CD14-positive monocyte (primary cell): Measurements from ENCODE around the gene C3orf33. TPM values are rescaled to one million over a fixed set of nuclear protein-coding genes. Genes with fewer than 3 reads are reported as not detected.

Experiments used
- DNase-seq, 3 donors: peaks; one replicate each; pipeline ENCODE4 v3.0.0-alpha.2; 2011 to 2022
- H2AFZ ChIP-seq: 2 replicates; pipeline ENCODE4 v1.6.0; 2012; ENCODE audit warnings: mild to moderate bottlenecking, low read depth, low read length, inconsistent platforms; ENCODE audit not compliant: insufficient read depth, poor library complexity, severe bottlenecking
- H3K27ac ChIP-seq, 2 donors: 1 replicate in 1 of 2; 2 replicates in 1 of 2; pipeline ENCODE4 v1.5.1; 2012 to 2013; ENCODE audit warnings: low read length in 2 of 2, control low read depth in 1 of 2, inconsistent platforms in 1 of 2, low read depth in 1 of 2, mild to moderate bottlenecking in 1 of 2
- H3K27me3 ChIP-seq, 2 donors: one replicate each; pipeline versions ENCODE4 v1.6.0 to v1.6.1; 2011 to 2013; ENCODE audit warnings: low read length in 2 of 2; ENCODE audit not compliant: control insufficient read depth in 2 of 2, insufficient read depth in 2 of 2
- H3K36me3 ChIP-seq, 2 donors: replicated peaks in 1 of 2; 1 replicate in 1 of 2; 2 replicates in 1 of 2; pipeline versions ENCODE4 v1.5.1 to v1.6.1; 2012 to 2013; ENCODE audit warnings: low read length in 2 of 2, control low read depth in 1 of 2, inconsistent platforms in 1 of 2, mild to moderate bottlenecking in 1 of 2; ENCODE audit not compliant: insufficient read depth in 2 of 2, control insufficient read depth in 1 of 2
- H3K4me1 ChIP-seq, 2 donors: 1 replicate in 1 of 2; 2 replicates in 1 of 2; pipeline versions ENCODE4 v1.5.1 to v1.6.1; 2012 to 2013; ENCODE audit warnings: low read length in 2 of 2, control low read depth in 1 of 2, inconsistent platforms in 1 of 2, mild to moderate bottlenecking in 1 of 2, moderate library complexity in 1 of 2; ENCODE audit not compliant: insufficient read depth in 2 of 2, control insufficient read depth in 1 of 2
- H3K4me2 ChIP-seq: replicated peaks from 2 replicates; pipeline ENCODE3; 2012; ENCODE audit warnings: low read length, moderate library complexity, mild to moderate bottlenecking; ENCODE audit not compliant: poor library complexity, severe bottlenecking; ENCODE audit errors: extremely low read depth
- H3K4me3 ChIP-seq, 3 experiments: fragments of 200-600 bp in 1 of 3; sonication (generic) in 1 of 3; replicated peaks in 1 of 3; 1 replicate in 2 of 3; 2 replicates in 1 of 3; pipeline ENCODE4 v1.5.1; 2011 to 2013; ENCODE audit warnings: low read length in 3 of 3, mild to moderate bottlenecking in 3 of 3, control low read depth in 2 of 3, low read depth in 2 of 3, inconsistent platforms in 1 of 3, moderate library complexity in 1 of 3
- H3K79me2 ChIP-seq: 2 replicates; pipeline ENCODE4 v1.6.0; 2012; ENCODE audit warnings: mild to moderate bottlenecking, control low read depth, inconsistent platforms, low read length, moderate library complexity; ENCODE audit not compliant: insufficient read depth
- H3K9ac ChIP-seq: 2 replicates; pipeline ENCODE4 v1.6.0; 2017; ENCODE audit warnings: low read length, mild to moderate bottlenecking; ENCODE audit not compliant: insufficient read depth, poor library complexity, severe bottlenecking
- H3K9me3 ChIP-seq, 2 donors: replicated peaks in 1 of 2; 1 replicate in 1 of 2; 2 replicates in 1 of 2; pipeline versions ENCODE4 v1.5.1 to v1.6.1; 2012 to 2013; ENCODE audit warnings: low read length in 2 of 2, control low read depth in 1 of 2; ENCODE audit not compliant: control insufficient read depth in 1 of 2, insufficient read depth in 1 of 2
- H4K20me1 ChIP-seq: 2 replicates; pipeline ENCODE4 v1.6.0; 2012; ENCODE audit warnings: mild to moderate bottlenecking, low read length, control low read depth, moderate library complexity; ENCODE audit not compliant: insufficient read depth
- H3K27ac Mint-ChIP-seq, 7 donors: one replicate each; pipeline ENCODE4 v1.8.0; 2020; ENCODE audit warnings: mild to moderate bottlenecking in 7 of 7, mixed read lengths in 7 of 7, moderate library complexity in 6 of 7, inconsistent platforms in 2 of 7
- H3K27me3 Mint-ChIP-seq, 3 donors: one replicate each; pipeline ENCODE4 v1.8.0; 2021 to 2022; ENCODE audit warnings: low read depth in 3 of 3, mild to moderate bottlenecking in 3 of 3, mixed read lengths in 3 of 3, moderate library complexity in 3 of 3, inconsistent platforms in 1 of 3
- H3K36me3 Mint-ChIP-seq, 2 donors: one replicate each; pipeline ENCODE4 v1.8.0; 2020; ENCODE audit warnings: mixed read lengths in 2 of 2, inconsistent platforms in 1 of 2, mild to moderate bottlenecking in 1 of 2
- H3K4me1 Mint-ChIP-seq: one replicate; pipeline ENCODE4 v1.8.0; 2020; ENCODE audit warnings: mild to moderate bottlenecking, mixed read lengths
- H3K4me3 Mint-ChIP-seq, 2 donors: one replicate each; pipeline ENCODE4 v1.8.0; 2020; ENCODE audit warnings: mild to moderate bottlenecking in 2 of 2, mixed read lengths in 2 of 2, moderate library complexity in 1 of 2
- H3K9me3 Mint-ChIP-seq, 7 donors: one replicate each; pipeline ENCODE4 v1.8.0; 2020 to 2022; ENCODE audit warnings: mixed read lengths in 7 of 7, mild to moderate bottlenecking in 6 of 7, moderate library complexity in 6 of 7, inconsistent platforms in 2 of 7
- CTCF ChIP-seq: fragments of 200-600 bp; IDR thresholded peaks from one replicate; pipeline ENCODE4 v1.8.0; 2022; ENCODE audit warnings: antibody characterized with exemption, mild to moderate bottlenecking
- WGBS: methylation state at CpG from one replicate; pipeline ENCODE4 v1.1.5; 2013; ENCODE audit warnings: missing lambda C conversion rate; ENCODE audit not compliant: insufficient coverage; 5-methylcytosine and 5-hydroxymethylcytosine counted together
- intact Hi-C, 2 donors: fragments of 100-400 bp; cut with micrococcal nuclease; formaldehyde crosslinking; loops; one replicate each; pipeline versions ENCODE4 v1.15.0 to v1.15.1; 2023
- polyA plus RNA-seq, 3 donors: library from polyadenylated mRNA; depleted of rRNA in 1 of 3; unstranded in 2 of 3; stranded (reverse) in 1 of 3; fragments of 300-500 nt in 2 of 3; fragments of >200 nt in 1 of 3; fragmentation: Illumina TruSeq in 2 of 3; gene quantifications; 1 replicate in 2 of 3; 2 replicates in 1 of 3; pipeline ENCODE4 v1.2.3, GENCODE V29; 2012 to 2021

Gene C3orf33
- polyA plus RNA-seq, 3 donors = 0.34 to 0.97 (median 0.49) TPM

DNA sequence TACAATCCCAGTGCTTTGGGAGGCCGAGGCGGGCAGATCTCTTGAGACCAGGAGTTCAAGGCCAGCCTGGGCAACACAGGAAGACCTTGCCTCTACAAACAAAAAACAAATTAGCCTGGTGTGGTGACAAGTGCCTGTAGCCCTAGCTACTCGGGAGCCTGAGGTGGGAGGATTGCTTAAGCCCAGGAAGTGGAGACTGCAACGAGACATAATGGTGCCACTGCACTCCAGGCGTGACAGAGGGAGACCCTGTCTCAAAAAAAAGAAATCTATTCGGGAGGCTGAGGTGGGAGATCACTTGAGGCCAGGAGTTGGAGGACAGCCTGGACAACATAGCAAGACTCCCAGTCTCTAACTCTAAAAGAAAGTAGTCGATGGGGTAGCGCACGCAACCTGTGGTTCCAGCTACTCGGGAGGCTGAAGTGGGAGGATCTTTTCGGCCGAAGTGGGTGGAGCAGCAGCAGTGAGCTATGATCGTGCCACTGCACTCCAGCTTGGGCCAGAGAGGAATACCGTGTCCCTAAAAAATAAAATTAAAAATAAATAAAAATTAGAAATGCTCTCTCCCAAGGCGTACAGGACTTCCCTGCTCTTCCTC, 775 bp downstream of the C3orf33 start:
- Histone ChIP-seq H3K9me3 (no peaks in the 10 kb centered on the region), H3K79me2 (no peaks in the 10 kb centered on the region), H3K4me1 (peaks cover 4 to 9% of the 10 kb centered on the region in 2 donors), H3K4me2 (peak overlapping the region; percentile 81), H2AFZ (peak overlapping the region; percentile 85), H3K9ac (peak overlapping the region; percentile 79), H3K27ac (no peak overlapping the region), H3K4me3 (peak overlapping the region; percentile 80 to 84 (median 83)), H3K27me3 (no peaks in the 10 kb centered on the region), H4K20me1 (no peaks in the 10 kb centered on the region), H3K36me3 (no peaks in the 10 kb centered on the region)
- no peak for TF ChIP-seq CTCF
- Mint-ChIP-seq H3K9me3 (peaks cover 0 to 2% (median 0%) of the 10 kb centered on the region in 7 donors), H3K27ac (peak overlapping the region in 3 of 7 donors; percentile 30 to 72 (median 32)), H3K27me3 (peaks cover 0 to 2% (median 0%) of the 10 kb centered on the region in 3 donors), H3K4me1 (peaks cover 7% of the 10 kb centered on the region), H3K36me3 (peaks cover 0 to 4% of the 10 kb centered on the region in 2 donors), H3K4me3 (peak overlapping the region; percentile 92 to 94)
- DNase-seq = peak in 2 of 3 donors; percentile 1 to 12
- intact Hi-C loops = loop anchor here (5.0 to 10.0 kb wide), 2 partner anchors 67 to 69 kb away; partner anchors contain the start of gene GMPS (in 2 of the 2)
- WGBS = 37% methylated on average over 4 of the region's 15 CpGs

DNA sequence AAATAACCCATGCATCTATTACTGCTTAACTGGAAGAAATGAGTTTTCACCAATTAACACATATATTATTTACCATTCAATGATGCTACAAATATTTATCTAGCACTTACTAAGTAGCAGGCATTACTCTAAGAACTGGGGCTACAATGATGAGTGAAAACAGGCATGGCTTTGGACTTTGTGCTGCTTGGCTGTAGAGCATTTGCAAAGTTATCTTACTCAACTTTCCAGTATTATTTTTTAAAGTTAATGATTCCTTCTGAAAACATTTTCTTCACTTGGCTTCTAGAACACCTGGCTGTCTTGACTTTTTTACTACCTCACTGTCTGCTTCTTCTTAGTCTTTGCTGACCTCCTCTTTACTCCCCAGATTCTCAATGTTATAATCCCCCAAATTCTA, 1.8 kb downstream of the C3orf33 start:
- Histone ChIP-seq H3K79me2 (no peaks in the 10 kb centered on the region), H3K9ac (no peak overlapping the region), H3K27ac (no peak overlapping the region), H3K36me3 (no peaks in the 10 kb centered on the region), H3K4me2 (no peak overlapping the region), H4K20me1 (no peaks in the 10 kb centered on the region), H3K27me3 (no peaks in the 10 kb centered on the region), H3K4me3 (no peak overlapping the region), H3K9me3 (no peaks in the 10 kb centered on the region), H3K4me1 (peaks cover 4 to 9% of the 10 kb centered on the region in 2 donors), H2AFZ (peak overlapping the region; percentile 85)
- Mint-ChIP-seq H3K27me3 (peaks cover 0 to 2% (median 0%) of the 10 kb centered on the region in 3 donors), H3K4me3 (no peak overlapping the region), H3K4me1 (peaks cover 7% of the 10 kb centered on the region), H3K27ac (no peak overlapping the region), H3K36me3 (peaks cover 0 to 7% of the 10 kb centered on the region in 2 donors), H3K9me3 (peaks cover 0 to 2% (median 0%) of the 10 kb centered on the region in 7 donors)
- TF ChIP-seq CTCF = no peak
- no peak for DNase-seq
- intact Hi-C loops = loop anchor here in 1 of 2 donors (10.0 kb wide), 1 partner anchor 70 kb away; the partner anchor contains the start of gene GMPS
